HepG2 (cell line): ENCODE data around the gene CHCHD6. TPM values are rescaled to one million over a fixed set of nuclear protein-coding genes. Genes with fewer than 3 reads are reported as not detected.

Experiments used
- ATAC-seq: fragments of 200-7000 bp; cut with Tn5 transposase; 3 replicates; pipeline ENCODE4 v1.9.1; 2020; ENCODE audit warnings: mild to moderate bottlenecking, moderate library complexity
- BruUV-seq: library from RNA; stranded (reverse); fragments of 400-500 nt; replicated peaks from 2 replicates; lab custom pipeline; 2021; lab: Mats Ljungman, UMichigan
- CTCF ChIA-PET: fragments of 300-600 bp; formaldehyde crosslinking; extraction: SDS; loops from one replicate; lab custom pipeline; 2021; ENCODE audit warnings: low total read pairs, inconsistent platforms, low intra/inter-chr PET ratio; lab: Yijun Ruan, JAX
- POLR2A ChIA-PET: fragments of 350-600 bp; sonication (Branson Sonifier 250); formaldehyde crosslinking; loops from one replicate; lab custom pipeline; 2020; ENCODE audit warnings: antibody characterized with exemption, inconsistent platforms; lab: Yijun Ruan, JAX
- DNase-seq: peaks from one replicate; pipeline ENCODE4 v3.0.0-alpha.2; 2015; ENCODE audit warnings: low spot score
- FAIRE-seq: peaks from 3 replicates; lab custom pipeline; 2011; peaks lifted over from hg19 to GRCh38; lab: Jason Lieb, UNC
- H2AFZ ChIP-seq: one replicate; pipeline ENCODE4 v1.6.1; 2011; ENCODE audit warnings: low read length, inconsistent platforms
- H3K27ac ChIP-seq: fragments of 300-600 bp; 3 replicates; pipeline ENCODE4 v1.8.0; 2011; ENCODE audit warnings: mixed run types, mild to moderate bottlenecking, mixed read lengths, low read length, inconsistent platforms; ENCODE audit not compliant: insufficient read depth; ENCODE audit errors: extremely low read length
- H3K27me3 ChIP-seq, 2 experiments: fragments of 200-600 bp in 1 of 2; 2 replicates in 1 of 2; 3 replicates in 1 of 2; pipeline versions ENCODE4 v1.6.0 to v1.8.0; 2011; ENCODE audit warnings: low read length in 2 of 2, mild to moderate bottlenecking in 2 of 2, moderate library complexity in 2 of 2, inconsistent platforms in 1 of 2; ENCODE audit not compliant: insufficient read depth in 2 of 2, control insufficient read depth in 1 of 2
- H3K36me3 ChIP-seq, 2 experiments: fragments of 200-600 bp in 1 of 2; replicated peaks in 1 of 2; 2 replicates in 1 of 2; 3 replicates in 1 of 2; pipeline versions ENCODE4 v1.5.1 to v1.8.0; 2011; ENCODE audit warnings: low read length in 2 of 2, inconsistent platforms in 1 of 2; ENCODE audit not compliant: insufficient read depth in 2 of 2, control insufficient read depth in 1 of 2
- H3K4me1 ChIP-seq: 2 replicates; pipeline ENCODE4 v1.5.1; 2012; ENCODE audit warnings: low read length, inconsistent platforms; ENCODE audit not compliant: insufficient read depth
- H3K4me2 ChIP-seq: 2 replicates; pipeline ENCODE4 v1.6.0; 2011; ENCODE audit warnings: low read depth, low read length, inconsistent platforms
- H3K4me3 ChIP-seq, 3 experiments: fragments of 200-600 bp in 1 of 3; sonication (generic), shearing (Covaris generic) in 1 of 3; replicated peaks in 1 of 3; 2 replicates each; pipeline ENCODE4 v1.5.1; 2011 to 2016; ENCODE audit warnings: low read length in 3 of 3, inconsistent platforms in 2 of 3, low read depth in 2 of 3, mild to moderate bottlenecking in 2 of 3, control low read depth in 1 of 3, mixed read lengths in 1 of 3; ENCODE audit not compliant: insufficient read depth in 1 of 3
- H3K79me2 ChIP-seq: one replicate; pipeline ENCODE4 v1.6.1; 2011; ENCODE audit warnings: low read length, inconsistent platforms; ENCODE audit not compliant: insufficient read depth
- H3K9ac ChIP-seq: 2 replicates; pipeline ENCODE4 v1.6.0; 2011; ENCODE audit warnings: mild to moderate bottlenecking, low read depth, low read length, inconsistent platforms; ENCODE audit not compliant: insufficient read depth
- H3K9me3 ChIP-seq: 2 replicates; pipeline ENCODE4 v1.5.1; 2012; ENCODE audit warnings: mild to moderate bottlenecking, low read length
- H4K20me1 ChIP-seq: 2 replicates; pipeline ENCODE4 v1.6.0; 2011; ENCODE audit warnings: inconsistent platforms, mild to moderate bottlenecking, low read length, moderate library complexity; ENCODE audit not compliant: insufficient read depth
- AKNA ChIP-seq: sonication (generic); formaldehyde crosslinking; IDR thresholded peaks from 2 replicates; pipeline ENCODE4 v1.4.0; 2020; ENCODE audit warnings: missing genetic modification reagents, borderline replicate concordance
- ARNTL ChIP-seq: sonication (generic); formaldehyde crosslinking; IDR thresholded peaks from 2 replicates; pipeline ENCODE4 v1.4.0; 2020; ENCODE audit warnings: mild to moderate bottlenecking, missing genetic modification reagents
- CBX1 ChIP-seq: IDR thresholded peaks from one replicate; pipeline ENCODE4 v1.6.1; 2016; ENCODE audit warnings: antibody characterized with exemption, low read depth
- CREM ChIP-seq, 2 experiments: sonication (generic) in 1 of 2; formaldehyde crosslinking in 1 of 2; IDR thresholded peaks; 2 replicates each; pipeline versions ENCODE4 v1.4.0 to v1.6.1; 2016 to 2020; ENCODE audit warnings: antibody characterized with exemption in 1 of 2, mild to moderate bottlenecking in 1 of 2, missing genetic modification reagents in 1 of 2
- DBP ChIP-seq: sonication (generic); formaldehyde crosslinking; IDR thresholded peaks from 2 replicates; pipeline ENCODE4 v1.4.0; 2020; ENCODE audit warnings: missing genetic modification reagents; ENCODE audit errors: not compliant biosample characterization
- FOXP1 ChIP-seq, 2 experiments: fragments of 450-650 bp in 1 of 2; IDR thresholded peaks; 2 replicates each; pipeline ENCODE4 v1.6.1; 2017 to 2018; ENCODE audit warnings: antibody characterized with exemption in 1 of 2
- NONO ChIP-seq, 2 experiments: fragments of 450-650 bp in 1 of 2; sonication (generic) in 1 of 2; formaldehyde crosslinking in 1 of 2; IDR thresholded peaks in 1 of 2; conservative IDR thresholded peaks in 1 of 2; 2 replicates each; pipeline versions ENCODE4 v1.6.1 to v1.8.0; 2017 to 2022; ENCODE audit warnings: mild to moderate bottlenecking in 1 of 2, missing genetic modification reagents in 1 of 2, moderate library complexity in 1 of 2
- NPAS2 ChIP-seq: sonication (generic); formaldehyde crosslinking; IDR thresholded peaks from 2 replicates; pipeline ENCODE4 v1.8.0; 2022; ENCODE audit warnings: mild to moderate bottlenecking, missing genetic modification reagents, borderline replicate concordance
- PHF20 ChIP-seq: sonication (generic); formaldehyde crosslinking; IDR thresholded peaks from 2 replicates; pipeline ENCODE4 v1.5.0; 2020; ENCODE audit warnings: mild to moderate bottlenecking, missing genetic modification reagents
- RFX3 ChIP-seq: IDR thresholded peaks from 2 replicates; pipeline ENCODE4 v1.6.1; 2016; ENCODE audit warnings: missing biosample characterization, missing genetic modification reagents
- SRY ChIP-seq: sonication (generic); formaldehyde crosslinking; IDR thresholded peaks from 2 replicates; pipeline ENCODE4 v1.8.0; 2022; ENCODE audit warnings: mild to moderate bottlenecking, missing genetic modification reagents
- ZNF12 ChIP-seq: sonication (generic); formaldehyde crosslinking; IDR thresholded peaks from 2 replicates; pipeline ENCODE4 v1.5.0; 2020; ENCODE audit warnings: missing genetic modification reagents
- ZNF124 ChIP-seq: sonication (generic); formaldehyde crosslinking; IDR thresholded peaks from 2 replicates; pipeline ENCODE4 v1.4.0; 2020; ENCODE audit warnings: missing genetic modification reagents
- ZNF224 ChIP-seq: sonication (generic); formaldehyde crosslinking; IDR thresholded peaks from 2 replicates; pipeline ENCODE4 v1.5.0; 2020; ENCODE audit warnings: mild to moderate bottlenecking, missing genetic modification reagents
- ZNF576 ChIP-seq: sonication (generic); formaldehyde crosslinking; IDR thresholded peaks from 2 replicates; pipeline ENCODE4 v1.4.0; 2020; ENCODE audit warnings: mild to moderate bottlenecking, missing genetic modification reagents
- ZNF792 ChIP-seq: IDR thresholded peaks from 2 replicates; pipeline ENCODE4 v1.6.1; 2016
- ZSCAN30 ChIP-seq: sonication (generic); formaldehyde crosslinking; IDR thresholded peaks from 2 replicates; pipeline ENCODE4 v1.5.0; 2020; ENCODE audit warnings: mild to moderate bottlenecking, missing genetic modification reagents
- WGBS: methylation state at CpG from one replicate; pipeline ENCODE4 v1.1.6; 2017; ENCODE audit warnings: low lambda C conversion rate; 5-methylcytosine and 5-hydroxymethylcytosine counted together
- in situ Hi-C: cut with HindIII; loops from 2 replicates; pipeline ENCODE4 v1.10.0; 2017; ENCODE audit warnings: low pct_unique_long_range_greater_than_20kb; ENCODE audit not compliant: extremely low pct_ligation_motif_present
- intact Hi-C: fragments of 100-400 bp; cut with micrococcal nuclease; formaldehyde crosslinking; loops from one replicate; pipeline ENCODE4 v1.10.0; 2022; ENCODE audit not compliant: unreplicated experiment
- polyA plus RNA-seq, 8 experiments: library from polyadenylated mRNA; depleted of rRNA in 3 of 8; stranded (reverse) in 7 of 8; unstranded in 1 of 8; fragments of >200 nt; fragmentation: Illumina TruSeq in 4 of 8; extraction: Trizol in 4 of 8; gene quantifications; 2 replicates each; pipeline versions ENCODE4 v1.2.1 to v1.2.3, GENCODE V29; 2011 to 2016; ENCODE audit warnings: low read depth in 4 of 8, missing spikeins in 1 of 8, mixed read lengths in 1 of 8; ENCODE audit not compliant: insufficient read depth in 1 of 8
- total RNA-seq, 5 experiments: library from RNA; depleted of rRNA; stranded (reverse); fragments of >200 nt; fragmentation: Illumina TruSeq; extraction: Trizol; gene quantifications; 2 replicates each; pipeline ENCODE4 v1.2.3, GENCODE V29; 2016; ENCODE audit warnings: low read depth in 1 of 5

Gene CHCHD6
- total and polyA plus RNA-seq, 2 of the 13 experiments (the other 11 are each of a cell fraction or from before 2014, with no cell fraction given) = 20.3 to 20.8 TPM

GRCh38 chr3:126845920-126846715, 142.1 kb downstream of the CHCHD6 start:
- H3K9me3 ChIP-seq = no peaks in the 10 kb centered on the region
- ChIA-PET POLR2A (no interaction called here), CTCF (no interaction called here)
- no peaks in the 10 kb centered on the region for H3K36me3 ChIP-seq
- H3K4me1 ChIP-seq = peaks cover 15% of the 10 kb centered on the region
- FAIRE-seq = no peak
- H2AFZ ChIP-seq = no peak overlapping the region
- no peaks in the 10 kb centered on the region for H4K20me1 ChIP-seq
- no peaks in the 10 kb centered on the region for H3K79me2 ChIP-seq
- no TSS peak for BruUV-seq
- H3K27ac ChIP-seq = no peak overlapping the region
- no peak for DNase-seq
- intact Hi-C loops = no loop called here
- WGBS = 90% methylated on average over 2 of the region's 2 CpGs
- in situ Hi-C loops = no loop called here
- no peak overlapping the region for H3K4me3 ChIP-seq
- H3K9ac ChIP-seq = no peak overlapping the region
- ATAC-seq = no peak
- TF ChIP-seq CREM (IDR thresholded peaks at IDR 0.05) (no peak), CREM (CRISPR knock-in tag; IDR thresholded peaks at IDR 0.05) (no peak), NPAS2 (CRISPR knock-in tag) (no peak), SRY (no peak), ZNF124 (CRISPR knock-in tag) (no peak), ARNTL (no peak), ZNF224 (CRISPR knock-in tag) (no peak), DBP (CRISPR knock-in tag) (no peak), ZSCAN30 (CRISPR knock-in tag) (no peak), NONO (IDR thresholded peaks at IDR 0.05) (no peak), NONO (CRISPR knock-in tag; conservative IDR thresholded peaks at IDR 0.05) (no peak), ZNF576 (CRISPR knock-in tag) (no peak), CBX1 (no peak), RFX3 (CRISPR knock-in tag) (no peak), FOXP1 (IDR thresholded peaks at IDR 0.05) (no peak), FOXP1 (CRISPR knock-in tag; IDR thresholded peaks at IDR 0.05) (no peak), ZNF792 (CRISPR knock-in tag) (no peak), ZNF12 (CRISPR knock-in tag) (no peak), PHF20 (CRISPR knock-in tag) (no peak), AKNA (CRISPR knock-in tag) (no peak)
- no peak overlapping the region for H3K4me2 ChIP-seq
- H3K27me3 ChIP-seq = no peaks in the 10 kb centered on the region; a peak in 1 of 5 replicates
